ENCODE measurements around the gene RHOBTB3.

The RHOBTB3 gene

GRCh38 chr5:95843733-95844223 is 112.6 kb downstream of the RHOBTB3 start:
- DNase-seq = no peak

GRCh38 chr5:95845391-95845790 is 114.3 kb downstream of the RHOBTB3 start:
- DNase-seq = no peak
